ENCODE results near the gene IRF2BP2.

Gene IRF2BP2

DNA sequence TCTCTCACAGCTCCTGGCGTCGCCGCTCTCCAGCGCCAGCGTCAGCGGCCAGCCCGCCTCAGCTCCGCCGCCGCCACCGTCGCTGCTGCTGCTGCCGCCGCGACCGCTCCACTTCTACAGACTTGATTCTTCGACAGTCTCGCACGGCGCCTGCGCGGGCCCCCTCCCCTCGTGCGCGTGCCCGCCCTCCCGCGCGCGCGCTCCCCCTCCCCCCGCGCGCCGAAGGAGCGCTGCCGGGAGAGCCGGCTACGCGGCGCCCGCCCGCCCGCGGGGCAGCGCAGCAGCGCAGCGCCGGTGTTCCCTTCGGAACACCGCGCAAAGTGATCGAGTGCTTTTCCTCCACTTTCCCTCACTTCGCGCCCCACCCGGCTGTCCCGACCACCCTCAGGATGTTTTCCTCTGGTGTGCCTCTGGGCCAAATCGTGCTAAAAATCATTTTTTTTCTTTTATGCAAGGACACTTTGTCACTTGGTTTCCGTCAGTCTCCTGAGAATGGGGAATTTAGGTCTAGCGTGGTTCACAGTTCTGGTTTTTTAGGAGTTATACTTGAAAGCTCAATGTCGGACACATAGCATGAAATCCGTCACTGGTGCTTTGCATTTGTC is at the start of gene IRF2BP2:
Gene IRF2BP2, minus strand, starts transcription at position 118 of the 605 bp plus-strand sequence. CDS start 684 bp downstream, outside the sequence.
- DNase-seq (ENCODE audit: low read depth, low spot score), result no peak
- peak within 1 kb of the TSS; percentile 100 for H3K27ac ChIP-seq

DNA sequence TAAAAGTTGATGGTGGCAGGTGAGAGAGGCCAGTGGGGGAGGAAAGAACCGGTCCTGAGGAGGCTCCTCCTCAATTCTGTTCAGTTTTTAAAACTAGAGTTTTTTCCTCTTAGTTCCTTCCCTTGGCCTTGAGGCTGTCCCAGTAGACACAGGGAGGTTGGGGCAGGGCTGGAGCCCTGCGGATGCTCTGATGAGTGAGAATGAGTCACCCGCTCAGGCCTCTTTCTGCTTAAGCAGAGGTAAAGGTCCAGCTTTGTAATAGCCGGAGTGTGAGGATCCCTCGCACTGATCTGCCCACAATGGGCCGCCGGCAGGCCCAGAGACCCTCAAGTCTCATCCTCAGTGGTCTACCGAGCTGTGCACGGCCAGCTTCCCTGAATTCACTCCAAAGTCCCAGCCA is 49.6 kb upstream of the IRF2BP2 start:
- peak overlapping the region; percentile 100 for H3K27ac ChIP-seq
- DNase-seq (ENCODE audit: low read depth, low spot score), result no peak

DNA sequence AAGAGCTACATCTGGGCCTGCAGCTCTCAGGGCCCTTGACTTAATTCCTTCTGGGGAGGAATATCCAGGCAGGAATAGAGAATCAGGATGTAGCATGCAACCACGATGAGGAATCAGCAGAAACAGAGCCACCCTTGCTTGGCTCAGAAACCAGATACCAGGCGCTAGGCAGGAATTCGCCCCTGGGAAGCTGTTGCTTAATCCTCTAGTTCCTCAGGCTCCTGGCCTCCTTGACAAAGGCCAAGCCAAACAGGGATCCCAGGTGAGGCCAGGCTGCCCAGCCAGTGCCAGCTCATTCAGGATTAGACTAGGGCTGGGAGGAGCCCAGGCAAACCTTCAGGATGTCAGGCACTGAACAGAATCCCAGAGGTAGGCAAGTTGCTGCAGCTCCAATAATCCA is 48.2 kb upstream of the IRF2BP2 start:
- DNase-seq (ENCODE audit: low read depth, low spot score), result peak; percentile 87
- peak overlapping the region; percentile 100 for H3K27ac ChIP-seq

DNA sequence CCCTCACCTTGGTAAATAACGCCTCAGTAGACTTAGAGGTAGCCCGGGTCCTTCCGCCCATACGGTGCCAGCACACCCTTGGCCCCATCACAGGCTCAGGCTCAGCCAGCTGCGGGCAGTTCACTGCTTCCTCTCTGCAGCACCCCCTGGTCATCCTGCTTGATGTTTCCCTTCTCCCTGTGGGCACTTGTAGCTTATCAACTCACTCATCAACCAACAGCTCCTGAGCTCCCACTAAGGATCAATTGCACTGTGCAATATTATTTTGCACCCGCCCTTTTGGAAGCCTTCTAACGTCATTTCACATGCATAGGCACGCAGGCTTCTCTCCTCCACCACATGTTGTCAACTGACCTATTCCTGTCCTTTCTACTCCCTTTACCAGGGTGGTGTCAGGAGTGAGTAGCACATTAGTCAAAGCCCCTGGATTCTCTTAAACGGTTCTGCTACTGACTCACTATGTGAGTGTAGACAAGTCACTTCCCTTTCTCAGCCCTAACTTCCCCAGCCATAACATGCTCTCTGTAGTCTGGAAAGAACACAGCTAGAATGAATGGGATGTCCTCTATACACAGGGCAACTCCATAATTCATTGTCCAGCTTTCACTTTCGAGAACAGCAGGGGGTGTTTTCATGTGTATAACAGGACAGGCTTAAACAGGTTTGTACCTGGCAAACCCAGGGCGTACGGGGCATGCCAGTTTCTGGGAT is 47.1 kb upstream of the IRF2BP2 start:
- H3K27ac ChIP-seq, result peak overlapping the region; percentile 100
- peak; percentile 100 for DNase-seq (ENCODE audit: low read depth, low spot score)

DNA sequence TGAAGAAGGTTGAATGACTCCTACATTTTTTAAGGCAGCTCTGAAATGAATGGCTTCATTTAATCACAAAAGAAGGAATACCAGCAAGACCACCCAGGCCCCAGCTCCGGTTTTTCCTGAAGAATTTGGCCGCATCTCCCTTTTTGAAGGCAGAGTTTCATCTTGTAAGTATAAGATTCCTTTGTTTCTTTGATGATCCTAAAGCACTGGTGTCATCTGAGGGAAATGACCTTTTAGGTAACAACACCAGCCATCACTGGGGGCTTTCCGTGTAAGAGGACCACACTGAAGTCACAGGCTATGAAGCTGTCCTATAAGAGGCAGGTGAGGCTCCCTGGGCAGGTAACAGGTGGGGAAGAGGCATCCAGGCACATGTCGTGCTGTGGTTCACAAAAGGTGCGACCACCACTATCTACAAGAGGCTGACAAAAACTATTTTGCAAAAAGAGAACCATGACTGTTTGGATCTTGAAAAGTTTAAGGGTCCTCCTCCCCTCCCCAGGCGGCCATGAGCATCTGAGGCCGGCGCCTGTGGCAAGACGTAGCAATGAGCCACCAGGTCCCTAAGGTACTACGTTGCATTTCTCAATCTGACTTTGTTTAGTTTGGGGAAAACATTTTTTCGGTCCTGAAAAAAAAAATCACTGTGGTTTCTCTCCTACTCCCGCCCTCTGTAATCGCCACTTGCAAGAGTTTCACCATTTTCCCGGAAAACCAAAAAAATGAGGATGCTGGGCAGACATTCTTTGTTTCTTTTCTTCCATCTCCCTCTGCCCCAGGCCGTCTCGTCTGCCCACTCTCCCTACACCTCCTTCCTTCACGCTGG is 46.3 kb upstream of the IRF2BP2 start:
- no peak for DNase-seq (ENCODE audit: low read depth, low spot score)
- peak overlapping the region; percentile 100 for H3K27ac ChIP-seq

DNA sequence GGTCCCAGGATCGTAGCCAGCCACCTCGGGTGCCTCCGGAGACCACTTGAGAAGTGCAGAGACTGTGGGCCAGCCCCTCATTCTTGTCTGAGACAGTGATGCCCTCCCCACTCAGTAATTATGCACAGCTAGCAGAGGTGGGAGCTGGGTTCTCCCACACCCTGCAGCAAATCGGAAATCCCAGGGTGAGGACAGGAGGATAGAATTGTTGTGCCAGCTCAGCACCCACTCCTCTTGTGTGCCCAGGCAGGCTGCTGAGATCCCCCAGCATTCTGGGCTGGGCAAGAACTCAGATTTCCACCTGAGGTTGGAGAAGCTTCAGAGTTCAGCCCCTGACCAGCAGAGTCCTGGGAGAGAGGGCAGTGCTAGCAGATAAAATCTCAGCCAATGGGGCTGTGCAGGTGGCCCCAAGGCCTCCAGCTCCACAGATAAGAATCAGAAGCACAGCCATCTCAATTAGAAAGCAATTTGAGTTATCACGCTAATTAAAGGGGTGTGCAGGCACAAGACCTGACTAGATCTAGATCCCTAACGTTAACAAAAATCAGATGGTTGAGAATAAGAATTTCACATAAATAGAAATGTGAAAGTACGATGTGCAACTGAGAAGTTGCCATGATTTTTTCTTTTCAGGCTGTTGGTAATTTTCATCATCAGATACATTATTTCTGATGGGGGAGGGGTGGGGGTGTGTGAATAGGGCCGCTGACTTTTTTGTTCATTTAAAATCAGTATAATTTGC is 45.5 kb upstream of the IRF2BP2 start:
- peak overlapping the region; percentile 100 for H3K27ac ChIP-seq
- DNase-seq (ENCODE audit: low read depth, low spot score), result no peak

DNA sequence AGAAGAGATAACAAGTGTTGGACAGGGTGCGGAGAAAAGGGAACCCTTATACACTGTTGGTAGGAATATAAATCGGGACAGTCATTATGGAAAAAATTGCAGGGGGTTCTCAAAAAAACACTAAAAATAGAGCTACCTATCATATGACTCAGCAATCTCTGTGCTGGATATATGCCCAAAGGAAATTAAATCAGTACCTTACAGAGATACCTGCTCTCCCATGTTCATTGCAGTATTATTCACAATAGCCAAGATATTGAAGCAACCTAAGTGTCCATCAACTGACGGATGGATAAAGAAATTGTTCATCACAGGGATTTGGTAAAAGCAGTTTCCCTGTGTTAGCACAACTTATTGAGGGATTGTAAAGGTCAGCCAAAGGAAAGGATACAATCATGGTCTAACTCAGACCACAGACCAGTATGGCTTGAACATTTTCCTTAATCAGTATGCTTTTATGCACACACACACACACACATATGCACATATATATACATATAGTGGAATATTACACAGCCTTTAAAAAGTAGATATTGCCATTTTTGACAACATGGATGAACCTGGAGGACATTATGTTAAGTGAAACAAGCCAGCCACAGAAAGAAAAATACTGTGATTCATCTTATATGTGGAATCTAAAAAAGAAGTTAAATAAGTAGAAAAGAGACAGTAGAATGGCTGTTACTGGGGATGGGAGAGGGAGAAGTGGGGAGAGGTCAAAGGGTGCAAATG is 44.2 kb upstream of the IRF2BP2 start:
- no peak for DNase-seq (ENCODE audit: low read depth, low spot score)
- H3K27ac ChIP-seq, result peak overlapping the region; percentile 100

DNA sequence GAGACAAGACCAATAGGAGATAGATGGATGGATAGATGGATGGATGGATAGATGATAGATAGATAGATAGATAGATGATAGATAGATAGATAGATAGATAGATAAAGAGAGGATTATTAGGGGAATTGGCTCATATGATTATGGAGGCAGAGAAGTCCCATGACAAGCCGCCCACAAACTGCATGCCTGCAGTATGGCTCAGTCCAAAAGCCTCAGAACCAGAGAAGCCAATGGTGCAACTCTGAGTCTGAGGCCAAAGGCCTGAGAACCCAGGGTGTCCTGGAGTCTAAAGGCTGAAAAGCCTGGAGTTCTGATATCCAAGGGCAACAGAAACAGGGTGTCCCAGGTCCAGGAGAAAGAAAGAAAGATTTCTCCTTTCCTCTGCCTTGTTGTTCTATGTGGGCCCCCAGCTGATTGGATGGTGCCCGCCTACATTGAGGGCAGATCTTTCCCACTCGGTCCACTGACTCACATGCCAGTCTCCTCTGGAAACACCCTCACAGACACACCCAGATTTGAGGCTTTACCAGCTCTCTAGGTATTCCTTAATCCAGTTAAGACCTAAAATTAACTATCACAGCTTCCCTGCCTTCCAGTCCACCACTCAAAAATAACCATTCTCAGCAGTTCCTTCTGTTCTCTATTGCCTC is 39.6 kb upstream of the IRF2BP2 start:
- DNase-seq (ENCODE audit: low read depth, low spot score), result no peak
- H3K27ac ChIP-seq, result peak overlapping the region; percentile 79

DNA sequence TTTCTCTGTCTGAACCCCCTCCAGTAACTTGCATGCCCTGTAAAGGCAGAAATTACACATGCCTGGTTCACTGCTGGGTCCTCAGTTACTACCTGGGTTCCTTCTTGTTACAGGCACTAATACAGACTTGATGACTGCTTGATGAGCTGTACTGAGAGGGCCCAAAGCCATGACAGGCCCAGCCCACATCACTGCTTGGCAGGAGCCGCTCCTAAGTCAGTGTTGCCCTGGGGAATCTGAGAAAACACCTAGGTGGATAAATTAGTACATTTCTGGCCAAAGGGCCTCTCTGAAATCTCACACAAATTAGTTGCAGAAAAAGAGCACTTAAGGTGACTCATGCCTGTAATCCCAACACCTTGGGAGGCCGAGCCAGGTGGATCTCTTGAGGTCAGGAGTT is 37.8 kb upstream of the IRF2BP2 start:
- DNase-seq (ENCODE audit: low read depth, low spot score), result peak; percentile 82
- H3K27ac ChIP-seq, result peak overlapping the region; percentile 79

DNA sequence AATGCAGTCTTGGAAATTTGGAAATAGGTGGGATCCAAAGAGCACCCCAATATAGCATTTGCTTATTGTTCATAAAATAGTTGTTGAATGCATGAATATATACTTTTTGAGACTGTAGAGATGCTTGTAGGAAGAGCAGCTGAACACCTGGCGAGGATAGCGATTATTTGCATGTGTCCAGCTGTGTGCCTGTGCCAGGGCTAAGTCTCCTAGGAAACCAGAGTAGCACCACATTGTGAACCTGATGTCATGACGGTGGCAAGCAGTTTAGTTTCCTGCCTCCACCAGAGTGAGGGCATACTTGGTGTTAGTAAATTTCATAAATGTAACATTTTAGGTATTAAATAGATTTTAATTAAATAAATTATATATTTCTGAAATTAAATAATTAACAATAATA is 37.3 kb upstream of the IRF2BP2 start:
- no peak for DNase-seq (ENCODE audit: low read depth, low spot score)
- peak overlapping the region; percentile 79 for H3K27ac ChIP-seq

DNA sequence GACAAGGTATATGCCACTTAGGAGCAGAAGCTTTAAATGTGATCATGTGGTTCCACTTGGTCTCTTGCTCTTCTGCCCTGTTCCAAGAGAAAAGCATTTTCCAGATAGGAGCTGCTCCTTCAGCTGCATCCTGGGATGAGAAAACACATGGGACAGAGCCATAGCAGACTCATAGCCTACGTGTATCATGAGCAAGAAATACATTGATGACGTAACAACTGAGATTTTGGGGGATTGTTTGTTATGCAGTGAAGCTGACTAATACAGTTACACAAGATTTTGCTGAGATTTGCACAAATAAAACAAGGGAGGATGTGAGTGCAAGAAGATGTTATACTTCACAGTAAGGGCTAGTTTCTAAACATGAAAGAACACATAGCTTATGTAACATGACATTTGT is 36.0 kb upstream of the IRF2BP2 start:
- no peak overlapping the region for H3K27ac ChIP-seq
- DNase-seq (ENCODE audit: low read depth, low spot score), result no peak

DNA sequence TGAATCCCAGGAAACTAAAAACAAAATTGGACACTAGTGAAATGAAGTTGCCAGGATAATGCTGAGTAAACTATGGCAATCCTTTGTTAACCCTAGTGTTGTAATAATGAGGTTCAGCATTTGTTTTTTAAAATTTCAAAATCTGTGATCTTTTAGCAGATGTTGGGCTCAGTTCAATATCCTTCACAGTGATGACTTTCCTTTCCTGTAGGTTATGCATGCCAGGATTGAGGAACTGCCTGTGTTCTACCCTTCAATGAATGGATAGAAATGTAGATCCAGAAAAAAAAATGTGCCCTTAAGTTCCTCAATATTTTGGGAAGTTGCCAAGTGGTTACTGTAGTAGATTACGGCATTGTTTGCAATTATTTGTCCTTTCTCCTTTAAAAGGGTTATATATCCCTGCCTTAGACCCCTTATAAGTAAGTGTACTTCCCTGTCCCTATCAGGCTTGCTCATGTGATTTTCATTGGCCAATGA is 35.5 kb upstream of the IRF2BP2 start:
- no peak overlapping the region for H3K27ac ChIP-seq
- no peak for DNase-seq (ENCODE audit: low read depth, low spot score)

DNA sequence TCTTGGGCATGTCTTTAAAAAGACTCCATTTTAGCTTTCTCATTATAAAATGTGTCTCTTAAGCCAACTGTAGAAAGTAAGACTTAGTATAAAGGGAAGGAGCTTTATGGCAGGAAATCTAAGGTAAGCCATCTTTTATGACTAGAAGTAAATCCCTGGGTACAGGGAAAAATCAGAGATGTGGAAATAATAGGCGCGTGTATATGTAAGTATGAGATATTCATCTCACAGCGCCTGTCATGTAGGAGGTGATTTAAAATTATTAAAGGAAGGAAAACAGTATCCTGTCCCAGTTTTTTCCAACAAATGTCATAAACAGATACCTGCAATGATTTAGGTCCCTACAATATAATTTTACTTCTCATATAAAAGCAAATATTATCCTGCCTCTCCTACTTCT is 35.0 kb upstream of the IRF2BP2 start:
- no peak for DNase-seq (ENCODE audit: low read depth, low spot score)
- H3K27ac ChIP-seq, result no peak overlapping the region

DNA sequence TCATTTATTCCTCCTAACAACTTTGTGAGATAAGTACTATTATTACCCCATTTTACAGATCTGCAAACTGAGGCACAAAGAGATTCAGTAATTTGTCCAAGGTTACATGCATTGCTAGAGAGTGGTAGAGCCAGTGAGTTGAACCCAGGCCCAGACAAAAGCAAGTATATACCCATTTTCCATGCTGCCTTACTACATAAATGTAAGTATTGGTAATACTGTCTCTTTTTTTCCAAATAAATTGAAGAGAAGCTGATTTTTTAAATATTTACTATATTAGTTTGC is 33.8 kb upstream of the IRF2BP2 start:
- no peak for DNase-seq (ENCODE audit: low read depth, low spot score)
- H3K27ac ChIP-seq, result no peak overlapping the region

DNA sequence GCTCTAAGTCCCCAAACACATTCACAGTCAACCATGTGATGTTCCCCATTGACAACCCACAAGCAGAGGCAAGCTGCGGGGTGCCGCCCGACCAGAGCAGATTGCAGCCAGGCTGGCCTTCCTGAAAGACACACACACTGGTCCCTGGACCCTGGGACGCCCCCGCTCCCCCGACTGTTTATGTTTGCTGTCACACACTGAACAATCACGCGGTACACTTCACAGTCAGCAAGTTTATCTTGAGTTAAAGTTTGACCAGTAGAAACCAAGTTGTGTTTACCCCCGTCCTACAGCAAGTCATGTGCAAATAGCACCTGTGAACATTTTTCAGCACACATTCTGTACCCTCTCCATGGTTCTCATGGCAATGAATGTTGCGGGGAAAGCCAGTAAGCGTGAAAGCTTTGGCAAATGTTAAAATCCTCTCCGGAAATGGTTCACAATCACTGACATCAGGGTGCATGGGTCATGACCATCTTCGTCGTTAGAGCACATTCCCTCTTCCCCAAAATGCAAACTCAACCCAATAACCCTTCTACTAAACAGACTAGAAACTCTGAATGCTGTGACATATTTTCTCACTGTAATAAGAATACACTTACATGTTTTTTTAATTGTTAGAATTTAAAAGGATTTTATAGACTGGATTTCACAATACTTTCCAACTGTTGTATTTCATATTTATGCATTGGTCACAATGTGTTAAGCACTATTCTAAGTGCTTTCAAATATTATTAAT is 33.3 kb upstream of the IRF2BP2 start:
- DNase-seq (ENCODE audit: low read depth, low spot score), result no peak
- no peak overlapping the region for H3K27ac ChIP-seq

DNA sequence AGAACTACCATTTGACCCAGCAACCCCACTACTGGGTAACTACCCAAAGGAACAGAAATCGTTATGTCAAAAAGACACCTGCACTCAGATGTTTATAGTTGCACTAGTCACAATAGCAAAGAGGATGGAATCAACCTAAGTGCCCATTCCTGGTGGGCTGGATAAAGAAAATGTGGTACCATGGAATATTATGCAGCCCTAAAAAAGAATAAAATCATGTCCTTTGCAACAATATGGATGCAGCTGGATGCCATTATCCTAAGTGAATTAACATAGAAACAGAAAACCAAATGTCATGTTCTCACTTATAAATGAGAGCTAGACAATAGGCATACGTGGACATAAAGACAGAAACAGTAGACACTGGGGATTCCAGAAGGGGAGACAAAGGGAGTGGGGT is 32.5 kb upstream of the IRF2BP2 start:
- DNase-seq (ENCODE audit: low read depth, low spot score), result no peak
- no peak overlapping the region for H3K27ac ChIP-seq

DNA sequence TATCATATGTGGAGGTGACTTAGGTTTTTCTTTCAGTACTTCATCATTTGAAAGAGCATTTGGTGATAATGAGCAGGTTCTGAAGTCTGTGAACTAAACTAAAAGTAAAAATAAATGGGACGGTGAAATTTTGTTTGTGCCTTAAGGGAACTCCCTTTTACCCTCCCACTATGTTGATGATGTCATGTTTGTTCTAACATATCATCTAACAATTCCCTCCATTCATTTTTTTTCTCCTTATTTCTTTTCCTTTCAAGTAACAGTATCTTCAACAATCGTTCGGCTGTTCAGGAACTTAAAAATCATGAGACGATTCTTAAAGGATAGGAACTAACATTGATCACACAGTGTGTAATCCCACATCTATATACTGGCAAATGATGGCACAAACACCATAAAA is 30.0 kb upstream of the IRF2BP2 start:
- no peak for DNase-seq (ENCODE audit: low read depth, low spot score)

DNA sequence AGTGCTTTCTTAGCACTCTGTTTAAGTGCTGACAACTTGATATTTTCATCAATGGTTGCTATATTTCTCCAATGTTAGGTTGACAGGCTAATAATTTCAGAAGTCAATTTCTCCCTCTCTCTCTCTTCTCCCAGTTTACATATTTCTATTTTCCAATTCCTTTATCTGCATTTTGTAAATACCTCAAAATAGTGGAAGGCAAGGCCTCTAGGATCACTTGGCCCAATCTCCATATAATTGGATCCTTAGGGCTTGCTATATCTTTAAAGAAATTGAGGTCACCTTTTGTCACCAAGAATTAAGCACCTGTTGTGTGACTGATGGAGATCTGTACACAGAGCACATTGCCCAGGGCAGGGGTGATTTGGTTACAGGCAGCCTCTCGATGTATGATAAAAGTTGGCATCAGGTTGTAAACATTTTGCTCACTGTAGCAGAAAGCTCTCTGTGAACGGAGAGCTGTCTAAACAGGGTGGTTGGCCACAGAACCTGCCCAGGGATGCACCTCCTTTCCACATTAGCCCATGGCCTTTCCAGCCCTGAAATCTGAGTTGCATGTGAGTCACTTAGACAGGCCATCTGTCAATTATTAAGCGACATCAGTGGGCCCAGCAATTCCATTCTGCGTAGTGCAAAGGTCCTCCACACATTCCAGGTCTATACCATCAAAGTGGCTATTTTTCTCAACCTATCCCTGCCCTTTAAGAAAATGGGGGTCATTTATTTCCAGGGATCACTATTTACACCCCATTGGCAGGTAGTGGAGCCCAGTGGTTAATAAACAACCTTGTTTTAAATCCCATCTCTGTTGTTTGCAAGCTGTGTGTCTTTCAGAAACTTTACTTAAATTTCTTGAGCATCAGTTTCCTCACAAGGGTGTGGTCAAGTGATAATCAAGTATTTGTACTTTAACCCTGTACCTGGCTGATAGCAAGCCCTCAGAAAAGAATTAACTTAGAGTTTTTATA is 29.1 kb upstream of the IRF2BP2 start:
- no peak for DNase-seq (ENCODE audit: low read depth, low spot score)
- no peak overlapping the region for H3K27ac ChIP-seq

More for the DNA sequence above, 30.0 kb upstream of the IRF2BP2 start:
- no peak overlapping the region for H3K27ac ChIP-seq
